Prostate gland (tissue), 2 donors: ENCODE results near the gene CD37.

Source experiments
- CTCF ChIP-seq, 4 experiments: fragments of 200-600 bp in 2 of 4; fragments of 450-650 bp in 2 of 4; sonication (generic) in 2 of 4; IDR thresholded peaks; 1 replicate in 3 of 4; 2 replicates in 1 of 4; pipeline ENCODE4 v1.5.1; 2016 to 2019; ENCODE audit warnings: antibody characterized with exemption in 4 of 4, mild to moderate bottlenecking in 2 of 4, moderate library complexity in 2 of 4
- POLR2AphosphoS5 ChIP-seq: sonication (generic); formaldehyde crosslinking; IDR thresholded peaks from one replicate; pipeline ENCODE4 v1.6.1; 2017; ENCODE audit warnings: antibody characterized with exemption

- TF ChIP-seq CTCF (IDR thresholded peaks at IDR 0.05) (no peak), POLR2AphosphoS5 (no peak)
These were observed 43.3 kb downstream of the CD37 start for GRCh38 chr19:49378512-49378911.
